ENCODE results near the gene NFIB.

The NFIB gene

DNA sequence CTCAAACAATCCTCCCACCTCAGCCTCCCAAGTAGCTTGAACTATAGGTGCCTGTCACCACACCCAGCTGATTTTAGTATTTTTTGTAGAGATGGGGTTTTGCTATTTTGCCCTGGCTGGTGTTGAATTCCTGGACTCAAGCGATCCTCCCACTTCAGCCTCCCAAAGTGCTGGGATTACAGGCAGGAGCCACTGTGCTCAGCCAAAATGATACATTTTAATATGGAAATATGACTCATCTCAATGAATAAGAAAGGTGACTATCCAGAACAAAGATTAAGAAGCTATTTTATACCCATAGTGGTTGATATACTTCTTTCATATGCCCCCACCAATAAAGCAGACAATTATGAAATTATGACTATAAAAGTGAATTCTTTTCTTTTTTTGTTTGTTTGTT, 166.2 kb downstream of the NFIB start:
- DNase-seq (ENCODE audit: low read depth), result no peak

DNA sequence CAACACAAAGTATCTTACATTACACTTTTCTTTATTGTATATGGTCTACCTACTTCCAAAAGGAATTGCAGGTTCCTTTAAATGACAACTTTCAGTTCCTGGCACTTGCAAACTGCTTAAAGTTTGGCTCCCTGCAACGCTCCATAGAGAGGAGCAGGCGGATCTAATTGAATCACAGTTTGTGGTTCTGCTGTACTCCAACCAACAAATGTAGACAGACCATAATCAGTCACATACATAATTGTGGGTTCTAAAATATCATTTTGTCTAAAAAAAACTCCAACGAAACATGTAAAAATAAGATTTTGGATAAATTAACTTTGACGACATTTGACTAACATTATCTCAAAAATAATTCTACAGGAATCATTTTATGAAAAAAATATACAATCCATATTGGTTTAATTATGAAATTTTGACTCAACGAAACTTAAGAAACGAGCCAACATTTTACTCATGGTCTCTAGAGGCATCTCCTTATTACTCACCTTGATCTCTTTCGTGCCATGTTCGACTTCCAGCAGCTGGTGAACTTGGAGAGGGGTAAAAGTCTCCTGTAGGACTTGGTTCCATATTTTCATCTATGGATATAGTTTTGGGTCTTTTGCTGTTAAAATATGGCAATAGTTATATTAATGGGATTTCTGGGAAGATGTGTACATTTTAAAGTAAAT, 167.6 kb downstream of the NFIB start:
- DNase-seq (ENCODE audit: low read depth), result no peak

DNA sequence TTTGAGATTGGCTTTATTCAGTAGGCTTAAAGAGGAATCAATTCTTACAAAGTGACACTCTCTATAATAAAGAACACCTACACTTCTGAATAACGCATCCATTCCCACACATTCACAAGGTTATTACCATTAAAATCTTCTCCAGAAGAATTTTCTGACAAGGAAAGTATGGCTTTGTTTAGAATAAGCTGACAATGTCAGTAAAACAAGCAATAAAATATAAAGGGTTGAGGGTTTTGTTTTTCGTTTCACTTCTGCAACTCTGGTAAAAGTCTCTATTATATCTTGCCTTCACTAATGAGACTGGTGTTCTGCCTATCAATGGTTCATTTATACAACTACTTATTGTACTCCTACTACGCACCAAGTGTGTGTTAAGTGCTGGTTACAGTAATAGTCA, 169.7 kb downstream of the NFIB start:
- DNase-seq (ENCODE audit: low read depth), result no peak

DNA sequence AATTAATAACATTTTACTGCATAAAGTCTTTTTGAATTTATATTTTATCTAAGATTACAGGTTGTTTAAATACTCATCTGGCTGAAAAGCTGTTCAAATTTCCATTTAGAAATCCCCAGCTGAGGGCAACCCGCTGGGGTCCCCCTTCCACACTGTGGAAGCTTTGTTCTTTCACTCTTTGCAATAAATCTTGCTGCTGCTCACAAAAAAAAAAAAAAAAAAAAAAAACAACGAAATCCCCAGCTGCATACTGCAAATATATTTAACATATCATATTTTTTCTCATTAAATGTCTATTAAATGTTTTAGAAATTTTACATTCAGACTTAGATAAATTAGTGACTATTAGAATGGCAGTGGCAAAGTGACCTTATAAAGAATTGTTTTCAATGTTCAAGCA, 172.2 kb downstream of the NFIB start:
- DNase-seq (ENCODE audit: low read depth), result no peak

DNA sequence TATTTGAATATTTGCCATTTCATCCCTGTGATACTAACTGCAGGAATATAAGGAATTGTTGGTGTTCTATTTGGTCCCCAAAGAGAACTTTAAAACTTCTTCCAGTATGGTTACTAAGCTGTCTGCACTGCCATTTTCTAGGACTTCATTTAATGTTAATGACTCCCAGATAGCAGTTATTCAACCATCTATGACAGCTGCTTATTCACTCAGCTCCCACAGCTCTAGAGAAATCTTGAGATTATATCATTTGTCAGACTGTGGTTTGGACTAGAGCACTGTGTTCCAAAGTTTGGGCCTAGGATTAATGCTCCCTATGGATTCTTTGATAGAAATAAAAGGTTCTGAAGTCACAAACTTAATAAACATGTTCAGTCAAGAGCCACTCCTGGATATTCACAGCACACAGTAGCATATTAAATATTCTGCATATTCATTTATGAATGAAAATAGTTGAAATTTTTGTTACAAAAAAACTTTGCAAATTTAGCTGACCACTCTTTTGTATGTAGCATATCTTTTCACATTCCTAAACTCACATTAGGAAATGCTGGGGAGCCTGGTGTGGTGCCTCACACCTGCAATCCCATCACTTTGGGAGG, 173.7 kb downstream of the NFIB start:
- no peak for DNase-seq (ENCODE audit: low read depth)

DNA sequence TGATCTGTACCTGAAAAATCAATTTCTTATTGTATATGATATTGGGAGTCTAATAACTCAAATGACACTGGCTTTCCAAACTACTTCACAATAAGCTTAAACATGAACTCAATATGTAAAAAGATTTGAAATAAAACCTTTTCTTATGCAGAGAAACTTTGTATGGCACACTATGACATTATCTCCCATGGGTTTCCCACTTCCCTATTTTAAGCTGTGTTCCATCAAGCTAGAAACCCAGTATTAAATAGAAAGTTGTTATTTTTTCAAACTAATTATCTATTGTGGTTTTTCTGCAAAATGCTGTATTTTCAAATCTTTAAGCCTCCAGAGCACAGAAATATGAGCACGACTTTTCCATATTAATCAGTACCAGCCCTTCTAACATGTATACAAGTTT, 174.7 kb downstream of the NFIB start:
- no peak for DNase-seq (ENCODE audit: low read depth)

DNA sequence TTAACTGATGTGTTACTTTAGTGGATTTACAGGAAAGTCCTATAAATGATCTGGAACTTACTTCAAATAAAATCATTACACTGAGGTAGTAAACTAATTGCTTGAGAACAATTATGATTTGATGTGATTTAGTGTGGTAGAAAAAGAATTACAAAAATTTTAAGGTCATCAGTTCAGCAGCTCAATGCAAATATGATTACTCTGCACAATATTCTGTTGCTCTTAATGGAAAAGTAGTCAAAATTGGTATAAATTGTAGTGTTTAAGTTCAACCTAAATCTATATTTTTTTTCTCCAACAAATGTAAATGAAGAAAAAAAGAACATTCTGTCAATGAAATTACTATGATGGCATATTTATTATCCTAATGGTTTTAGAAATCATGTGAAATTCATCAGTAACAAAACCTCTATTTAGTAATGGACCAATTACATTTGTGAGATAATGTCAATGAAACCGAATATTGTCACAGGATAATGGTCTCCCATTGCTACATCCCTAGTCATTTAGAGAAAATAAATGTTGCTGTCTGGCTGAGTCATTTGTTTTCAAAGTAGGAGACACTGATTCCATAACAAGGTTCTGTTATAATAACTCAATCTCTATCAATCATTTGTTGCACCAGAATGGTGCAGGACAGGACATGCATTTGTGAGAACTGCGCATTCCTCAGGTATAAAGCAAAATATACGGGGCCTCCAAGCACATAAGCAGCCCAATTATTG, 177.1 kb downstream of the NFIB start:
- no peak for DNase-seq (ENCODE audit: low read depth)

DNA sequence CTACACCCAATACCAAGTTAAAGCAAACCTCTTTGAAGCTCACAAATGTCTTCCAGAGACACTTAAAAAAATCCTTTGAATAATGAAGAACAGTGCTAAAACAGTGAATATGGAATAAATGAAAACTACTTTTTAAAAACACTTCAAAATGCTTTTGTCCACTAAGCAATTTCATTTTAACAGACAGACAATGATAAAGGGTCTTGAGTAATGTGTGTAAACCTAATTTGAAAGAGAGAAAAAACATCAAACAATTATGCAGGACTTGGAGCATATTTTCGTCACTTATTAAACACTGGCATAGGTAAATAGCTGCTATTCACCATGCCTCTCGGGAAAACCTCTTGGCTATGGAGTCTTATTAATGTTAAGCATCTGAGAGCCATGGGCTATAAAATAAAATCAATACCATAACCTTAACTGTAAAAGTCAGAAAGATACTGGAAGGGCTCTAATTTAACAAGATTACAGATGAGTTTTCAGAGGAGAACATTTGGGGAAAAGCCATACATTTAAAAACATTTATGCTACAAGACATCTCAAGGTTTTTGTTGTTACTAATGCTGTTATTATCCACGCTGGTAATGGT, 177.8 kb downstream of the NFIB start:
- DNase-seq (ENCODE audit: low read depth), result no peak

DNA sequence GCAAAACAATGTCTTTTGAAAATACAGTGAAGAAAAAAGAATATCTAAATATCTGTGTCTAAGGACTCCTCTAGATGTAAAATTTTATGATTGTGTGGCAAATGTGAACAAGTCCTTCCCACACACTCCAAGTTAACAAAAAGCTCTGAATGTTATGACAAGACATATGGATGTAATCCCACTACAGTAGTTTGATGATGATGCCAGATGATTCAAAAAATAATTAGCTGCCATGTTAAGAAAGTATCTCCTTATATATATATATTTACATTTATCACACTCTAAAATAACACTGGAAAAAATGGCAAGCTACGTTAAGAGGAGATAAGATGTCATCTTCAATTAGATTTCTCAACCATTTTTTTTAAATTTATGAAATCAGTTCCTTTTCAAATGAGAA, 178.5 kb downstream of the NFIB start:
- no peak for DNase-seq (ENCODE audit: low read depth)

DNA sequence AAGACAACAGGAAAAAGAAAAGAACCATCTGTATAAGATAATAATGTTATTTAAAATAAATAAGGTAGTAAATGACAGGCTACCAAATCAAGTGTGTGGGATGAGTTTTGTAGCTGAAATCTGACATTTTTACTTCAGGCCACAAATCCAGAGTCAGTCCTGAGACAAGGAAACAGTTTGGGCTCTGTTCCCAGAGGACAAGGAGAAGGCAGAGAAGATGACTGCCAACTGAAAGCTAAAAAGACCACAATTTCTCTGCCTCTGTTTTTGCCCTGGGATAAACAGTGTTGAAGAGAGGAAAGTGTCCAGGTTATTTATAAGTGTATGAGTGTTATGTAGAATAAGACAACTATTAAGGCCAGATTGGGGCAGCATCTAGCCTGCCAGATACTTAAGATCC, 180.5 kb downstream of the NFIB start:
- DNase-seq (ENCODE audit: low read depth), result no peak

DNA sequence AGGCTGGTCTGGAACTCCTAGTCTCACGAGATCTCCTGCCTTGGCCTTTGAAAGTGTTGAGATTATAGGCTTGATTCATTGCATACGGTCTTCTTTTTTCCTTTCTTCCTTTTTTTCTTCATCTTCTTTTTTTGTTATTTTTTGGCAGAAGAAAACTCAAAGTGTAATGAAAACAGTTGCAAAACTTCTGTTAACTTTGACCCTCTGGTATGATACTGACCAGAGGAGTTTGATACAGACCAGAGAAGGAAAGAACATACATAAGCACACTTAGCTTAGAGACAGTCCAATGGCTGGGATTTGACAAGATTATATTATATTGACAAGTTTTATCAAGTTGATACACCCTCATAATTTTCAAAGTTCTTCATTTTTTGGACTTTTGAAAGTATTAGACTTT, 181.2 kb downstream of the NFIB start:
- no peak for DNase-seq (ENCODE audit: low read depth)

DNA sequence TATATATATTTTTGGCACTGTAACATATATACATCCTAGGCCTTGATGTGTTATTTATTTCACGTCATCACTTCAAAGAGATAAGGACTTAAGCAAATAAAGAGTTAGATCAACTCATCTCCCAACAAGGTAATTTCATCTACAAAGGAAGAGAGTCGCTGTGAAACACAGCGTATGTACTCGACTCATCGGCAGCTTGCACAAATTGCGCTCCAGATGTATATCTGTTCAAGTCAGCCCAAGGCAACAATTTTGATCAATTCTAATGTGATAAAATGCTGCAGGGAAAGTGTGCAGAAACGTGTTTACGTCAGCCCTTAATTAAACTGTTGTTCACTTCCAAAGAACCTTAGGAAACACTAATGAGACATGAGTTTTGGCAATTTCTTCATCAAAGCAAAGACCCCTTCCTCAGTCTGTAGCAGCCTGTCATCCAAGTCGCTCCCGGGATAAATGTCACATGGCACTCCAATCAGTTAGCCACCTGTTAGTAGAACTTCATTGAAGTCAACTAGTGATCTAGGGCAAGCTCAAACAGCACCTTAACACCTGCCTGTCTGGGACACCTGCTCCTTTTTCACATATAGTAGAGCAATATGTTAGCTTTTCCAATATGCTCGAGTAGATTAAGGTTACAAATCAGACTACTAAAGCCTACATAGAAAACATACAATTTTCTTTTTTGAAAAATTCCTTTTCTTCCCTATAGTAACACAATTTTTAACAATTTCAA, 182.4 kb downstream of the NFIB start:
- DNase-seq (ENCODE audit: low read depth), result no peak

DNA sequence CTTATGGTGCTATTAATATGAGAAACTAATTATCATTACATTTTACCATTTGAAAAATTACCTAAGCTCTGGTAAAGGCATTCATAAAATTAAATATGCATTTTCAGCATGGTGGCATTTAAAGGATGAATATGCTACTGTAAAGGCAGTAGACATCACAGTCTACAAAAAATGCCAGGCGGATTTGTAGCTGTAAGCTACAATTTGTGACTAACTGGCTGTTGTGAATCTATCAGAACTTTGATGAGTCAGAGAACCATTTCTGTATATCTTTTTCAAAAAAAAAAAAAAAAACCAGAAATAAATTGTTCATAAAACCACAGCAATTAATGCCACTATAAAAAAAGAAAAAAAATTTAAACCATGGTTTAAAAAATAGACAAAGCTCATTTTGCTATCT, 186.3 kb downstream of the NFIB start:
- no peak for DNase-seq (ENCODE audit: low read depth)

DNA sequence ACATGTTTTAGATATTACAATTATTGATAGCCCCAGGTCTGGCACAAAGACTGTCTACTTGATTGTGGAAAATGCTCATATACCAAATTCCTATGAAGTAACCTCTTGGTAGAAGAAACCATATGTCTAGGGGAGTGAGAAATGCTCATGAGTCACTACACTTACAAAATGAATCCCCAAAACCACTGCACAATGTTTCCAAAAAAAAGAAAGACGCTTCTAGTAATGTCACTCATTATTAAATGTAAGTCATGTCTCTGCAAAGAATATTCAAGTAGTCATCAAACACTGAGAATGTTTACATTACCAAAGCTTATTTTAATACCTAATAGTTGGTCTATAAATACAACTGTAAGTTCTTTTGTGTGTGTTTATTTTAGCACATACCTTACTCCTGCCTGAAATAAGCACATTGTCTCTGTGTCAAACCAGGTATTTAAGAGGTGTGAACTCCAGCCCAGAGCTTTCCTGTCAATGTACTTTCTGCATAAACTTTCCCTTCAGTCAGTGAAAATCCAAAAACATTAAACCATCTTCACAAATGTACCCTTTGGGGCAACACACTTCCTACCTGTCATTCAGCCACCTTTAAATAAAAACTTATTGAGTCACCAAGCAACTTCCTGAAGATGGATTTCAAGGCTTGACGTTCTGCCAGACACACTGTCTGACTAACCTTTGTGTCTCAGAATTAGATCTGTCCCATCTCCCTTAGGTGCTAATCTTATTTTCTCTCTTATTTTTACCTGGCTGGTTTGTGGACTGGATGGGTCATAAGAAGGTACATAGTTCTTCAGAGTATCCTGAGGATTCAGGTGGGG, 194.0 kb downstream of the NFIB start:
- DNase-seq (ENCODE audit: low read depth), result no peak

DNA sequence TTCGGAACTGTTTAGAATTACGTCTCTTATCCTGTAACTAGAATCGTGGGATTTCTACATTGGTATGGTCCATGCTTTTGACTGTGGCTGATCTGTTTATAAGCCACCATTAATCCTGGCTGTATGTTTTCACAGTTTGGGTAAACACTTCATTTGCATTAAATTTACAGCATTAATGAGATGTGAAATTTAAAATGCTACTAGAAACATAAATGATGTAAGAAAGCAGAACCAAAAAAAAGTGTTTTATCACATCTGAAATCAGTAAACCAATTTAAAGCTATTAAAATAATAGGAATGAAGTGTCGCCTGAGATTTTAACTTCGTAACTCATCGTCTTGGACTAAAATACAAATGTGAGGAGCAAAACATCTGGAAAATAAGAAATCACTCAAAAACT, 201.7 kb downstream of the NFIB start:
- no peak for DNase-seq (ENCODE audit: low read depth)

DNA sequence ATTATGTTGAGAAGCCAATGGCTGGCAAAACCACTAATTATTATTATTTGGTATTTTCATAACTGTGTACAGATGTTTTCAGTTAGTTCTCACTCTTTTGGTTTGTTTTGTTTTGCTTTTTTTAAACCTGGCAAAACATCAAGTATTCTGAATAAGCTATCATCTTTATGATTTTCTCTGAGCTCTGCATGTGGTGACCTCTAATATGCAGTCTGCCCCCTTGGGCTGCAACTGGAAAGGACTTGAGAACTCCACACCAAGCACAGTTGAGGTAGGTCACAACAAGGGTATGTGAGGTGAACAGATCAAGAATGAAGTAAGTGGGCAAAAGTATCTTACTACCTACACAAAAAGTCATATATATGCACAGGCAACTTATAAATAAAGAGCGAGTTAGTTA, 202.2 kb downstream of the NFIB start:
- no peak for DNase-seq (ENCODE audit: low read depth)

DNA sequence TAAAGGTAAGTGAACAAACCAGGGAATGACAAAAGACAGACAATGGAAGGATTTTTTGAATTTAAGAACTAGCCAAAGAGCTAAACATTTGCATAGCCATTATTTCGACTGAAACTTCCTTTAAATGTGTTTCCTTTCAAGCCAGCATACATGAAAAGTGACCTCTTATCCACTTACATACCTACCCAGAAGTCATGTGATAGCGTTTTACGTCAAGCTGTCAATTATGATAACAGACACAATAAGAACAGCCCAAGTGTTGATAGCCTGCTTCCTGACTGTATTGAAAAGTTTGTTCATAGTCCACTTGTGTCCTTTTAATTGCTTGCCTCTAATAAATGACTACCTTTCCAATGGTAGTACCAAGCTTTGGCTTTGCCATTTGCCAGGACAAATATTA, 206.0 kb downstream of the NFIB start:
- no peak for DNase-seq (ENCODE audit: low read depth)

DNA sequence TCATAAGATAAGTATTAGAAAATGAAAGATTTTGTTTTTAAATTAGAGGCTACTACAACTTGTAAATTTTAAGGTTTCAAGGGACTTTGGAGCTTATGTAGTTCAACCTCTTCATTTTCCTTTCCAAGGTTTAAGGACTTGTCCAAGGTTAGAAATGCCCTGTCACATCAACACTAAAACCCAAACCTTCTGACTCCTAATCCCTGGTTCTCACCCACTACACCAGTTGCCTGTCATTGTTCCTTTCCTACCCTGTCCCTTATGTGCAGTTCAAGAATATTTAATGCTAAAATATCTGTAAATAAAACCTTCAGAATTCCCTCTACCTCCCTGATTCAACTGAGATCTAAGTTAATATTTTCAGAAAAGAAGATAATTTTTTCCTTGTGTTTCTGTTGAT, 206.4 kb downstream of the NFIB start:
- DNase-seq (ENCODE audit: low read depth), result no peak

DNA sequence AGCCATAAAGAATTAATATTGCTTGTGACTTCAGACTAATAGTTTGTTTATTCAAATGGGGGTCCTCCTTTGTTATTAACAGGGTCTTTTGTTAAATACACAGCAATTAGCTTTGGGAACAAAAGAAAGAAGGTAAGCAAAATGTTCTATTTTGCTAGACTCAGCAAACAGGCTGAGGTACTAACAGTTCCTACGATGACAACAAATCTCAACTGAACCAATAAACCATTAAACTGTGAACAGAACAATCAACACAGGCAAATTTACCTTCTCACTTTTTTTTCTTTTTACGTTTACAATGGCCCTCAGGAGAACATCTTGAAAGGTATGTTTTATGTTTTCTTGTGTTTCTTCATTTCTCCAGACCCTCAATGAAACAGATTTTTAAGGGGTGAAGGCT, 207.2 kb downstream of the NFIB start:
- no peak for DNase-seq (ENCODE audit: low read depth)

DNA sequence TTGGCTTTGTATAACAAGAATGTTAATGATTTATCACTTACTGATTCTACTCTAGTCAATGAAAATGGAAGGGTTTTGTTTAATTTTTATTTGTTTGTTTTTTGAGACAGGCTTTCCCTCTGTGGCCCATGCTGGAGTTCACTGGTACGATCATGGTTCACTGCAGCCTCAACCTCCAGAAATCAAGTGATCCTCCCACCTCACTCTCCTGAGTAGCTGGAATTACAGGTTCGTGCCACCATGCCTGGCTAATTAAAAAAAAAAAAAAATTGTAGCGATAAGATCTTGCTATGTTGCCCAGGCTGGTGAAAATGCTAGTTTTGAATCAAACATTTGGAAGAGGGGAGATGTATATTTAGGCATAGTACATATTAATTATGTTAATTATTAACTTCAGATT, 209.4 kb downstream of the NFIB start:
- DNase-seq (ENCODE audit: low read depth), result no peak

DNA sequence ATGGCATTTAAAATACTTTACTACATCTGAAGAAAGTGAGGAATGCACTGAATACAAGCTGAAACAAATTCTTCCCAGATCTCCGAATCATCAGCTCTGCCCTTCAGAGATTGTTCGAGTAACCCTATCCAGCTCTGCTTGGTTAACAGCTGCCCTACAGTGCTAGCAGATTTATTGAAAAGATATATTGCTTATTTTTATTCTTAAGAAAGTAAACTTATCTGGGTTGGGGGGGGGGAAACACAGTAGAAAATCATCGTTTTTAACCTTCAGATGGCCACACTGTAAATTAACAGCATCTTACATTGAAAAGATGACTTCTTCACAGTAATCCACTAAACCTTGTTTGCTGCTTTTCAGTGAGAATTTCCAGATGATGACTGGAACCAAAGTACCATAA, 210.8 kb downstream of the NFIB start:
- no peak for DNase-seq (ENCODE audit: low read depth)

DNA sequence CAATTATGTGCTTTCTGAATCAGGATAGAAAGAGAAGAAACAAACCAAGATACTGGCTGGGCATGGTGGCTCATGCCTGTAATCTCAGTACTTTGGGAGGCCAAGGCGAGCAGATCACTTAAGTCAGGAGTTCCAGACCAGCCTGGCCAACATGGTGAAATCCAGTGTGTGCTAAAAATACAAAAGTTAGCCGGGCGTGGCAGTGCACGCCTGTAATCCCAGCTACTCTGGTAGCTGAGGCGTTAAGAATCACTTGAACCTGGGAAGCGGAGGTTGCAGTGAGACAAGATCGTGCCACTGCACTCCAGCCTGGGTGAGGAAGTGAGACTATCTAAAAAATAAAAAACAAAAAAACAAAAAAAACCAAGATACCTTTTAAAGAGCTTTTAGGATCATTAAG, 214.2 kb downstream of the NFIB start:
- no peak for DNase-seq (ENCODE audit: low read depth)
